Activated CD8-positive, alpha-beta T cell treated with anti-CD3 and anti-CD28 coated beads for 36 hours (primary cell): Measurements from ENCODE around the gene TROAP. TPM values are rescaled to one million over a fixed set of nuclear protein-coding genes. Genes with fewer than 3 reads are reported as not detected.

Experiments
- ATAC-seq: fragments of 200-7000 bp; cut with Tn5 transposase; one replicate; pipeline ENCODE4 v1.10.0; 2021; ENCODE audit warnings: mild to moderate bottlenecking, moderate library complexity
- CTCF ChIA-PET: fragments of 350-600 bp; sonication (Branson Sonifier 250); formaldehyde crosslinking; loops from one replicate; lab custom pipeline; 2021; ENCODE audit warnings: antibody characterized with exemption; lab: Charles Lee
- POLR2A ChIA-PET: fragments of 350-600 bp; sonication (Branson Sonifier 250); formaldehyde crosslinking; loops from one replicate; lab custom pipeline; 2021; ENCODE audit warnings: antibody characterized with exemption; lab: Charles Lee
- DNase-seq: peaks from one replicate; pipeline ENCODE4 v3.0.0-alpha.2; 2020
- H3K27ac Mint-ChIP-seq: one replicate; pipeline ENCODE4 v1.8.0; 2021; ENCODE audit warnings: mild to moderate bottlenecking, mixed read lengths
- H3K27me3 Mint-ChIP-seq: one replicate; pipeline ENCODE4 v1.8.0; 2021; ENCODE audit warnings: mixed read lengths
- H3K36me3 Mint-ChIP-seq: one replicate; pipeline ENCODE4 v1.8.0; 2021; ENCODE audit warnings: low read depth, mixed read lengths
- H3K4me1 Mint-ChIP-seq: one replicate; pipeline ENCODE4 v1.8.0; 2021; ENCODE audit warnings: low read depth, mixed read lengths
- H3K4me3 Mint-ChIP-seq: one replicate; pipeline ENCODE4 v1.8.0; 2021; ENCODE audit warnings: mild to moderate bottlenecking, moderate library complexity, mixed read lengths
- H3K9me3 Mint-ChIP-seq: one replicate; pipeline ENCODE4 v1.8.0; 2021; ENCODE audit warnings: mixed read lengths
- CTCF ChIP-seq: fragments of 200-600 bp; IDR thresholded peaks from one replicate; pipeline ENCODE4 v1.8.0; 2022; ENCODE audit warnings: antibody characterized with exemption, mild to moderate bottlenecking
- intact Hi-C: fragments of 100-400 bp; cut with micrococcal nuclease; formaldehyde crosslinking; loops from one replicate; pipeline ENCODE4 v1.10.0; 2022
- total RNA-seq, 2 experiments: library from RNA; stranded (reverse); gene quantifications; one replicate each; pipeline ENCODE4 v1.2.3, GENCODE V29; 2021

TROAP gene
- total RNA-seq, 2 experiments from 2014 or later, result 46.6 to 52.6 TPM

DNA sequence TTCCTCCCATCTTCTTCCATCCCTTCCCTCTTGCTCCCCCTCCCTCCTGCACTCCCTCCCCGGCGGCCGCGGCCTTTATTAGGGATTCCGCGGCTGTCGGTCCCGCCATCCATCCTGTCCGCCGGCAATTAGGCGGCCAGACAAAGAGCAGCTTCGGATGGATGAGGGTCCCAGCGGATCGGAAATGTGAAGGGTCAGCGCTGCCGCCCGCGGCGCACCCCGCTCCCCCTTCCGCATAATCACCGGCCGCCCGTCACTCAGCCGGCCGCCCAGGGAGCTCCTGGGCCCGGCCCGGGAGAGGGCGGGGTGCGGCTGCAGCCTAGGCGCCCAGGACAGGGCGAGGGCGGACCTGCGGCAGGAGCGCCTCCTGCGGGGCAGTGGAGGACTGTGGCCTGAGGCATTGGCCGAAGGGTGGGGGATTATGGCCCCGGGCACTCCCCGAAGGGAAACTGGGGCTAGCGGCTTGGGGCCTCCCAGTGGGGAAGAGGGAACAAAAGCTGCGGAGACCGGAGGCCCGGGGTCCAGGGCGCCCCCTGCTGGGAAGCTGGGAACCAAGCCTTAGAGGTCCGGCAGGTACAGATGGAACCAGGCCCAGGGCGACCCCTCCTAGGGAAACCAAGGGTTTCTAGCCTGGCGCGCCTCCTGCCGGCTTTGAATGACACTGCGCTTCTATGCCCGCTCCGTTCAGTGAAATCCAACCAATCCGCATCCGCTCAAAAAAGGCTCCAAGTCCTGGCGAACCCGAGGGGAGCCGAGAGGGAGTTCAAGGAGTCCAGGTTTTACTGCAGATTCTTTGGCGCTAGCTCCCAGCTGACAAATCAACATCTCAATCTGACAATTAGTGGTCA lies 19.2 kb downstream of the TROAP start:
- no peak overlapping the region for H3K27ac Mint-ChIP-seq
- peaks cover 69% of the 10 kb centered on the region for H3K27me3 Mint-ChIP-seq
- DNase-seq (peak; percentile 93), ATAC-seq (peak; percentile 84)
- H3K9me3 Mint-ChIP-seq, result no peaks in the 10 kb centered on the region
- peaks cover 40% of the 10 kb centered on the region for H3K4me1 Mint-ChIP-seq
- CTCF ChIA-PET, result interaction anchor here (0.8 to 4.0 kb wide), 45 partner anchors 10 to 363 kb away, joined by 3 to 126 read pairs (median 4); partner anchors contain the start of genes PRPH, SPATS2, TROAP and TUBA1C
- no peaks in the 10 kb centered on the region for H3K36me3 Mint-ChIP-seq
- peak overlapping the region; percentile 53 for H3K4me3 Mint-ChIP-seq
- intact Hi-C loops, result loop anchor here (2.0 kb wide), 1 partner anchor 53 kb away; no protein-coding TSS in a partner anchor
- TF ChIP-seq CTCF, result peak; percentile 99
- POLR2A ChIA-PET, result interaction anchor here (0.6 to 2.7 kb wide), 12 partner anchors 10 to 225 kb away, joined by 3 to 12 read pairs (median 4); partner anchors contain the start of genes PRPH and TROAP

DNA sequence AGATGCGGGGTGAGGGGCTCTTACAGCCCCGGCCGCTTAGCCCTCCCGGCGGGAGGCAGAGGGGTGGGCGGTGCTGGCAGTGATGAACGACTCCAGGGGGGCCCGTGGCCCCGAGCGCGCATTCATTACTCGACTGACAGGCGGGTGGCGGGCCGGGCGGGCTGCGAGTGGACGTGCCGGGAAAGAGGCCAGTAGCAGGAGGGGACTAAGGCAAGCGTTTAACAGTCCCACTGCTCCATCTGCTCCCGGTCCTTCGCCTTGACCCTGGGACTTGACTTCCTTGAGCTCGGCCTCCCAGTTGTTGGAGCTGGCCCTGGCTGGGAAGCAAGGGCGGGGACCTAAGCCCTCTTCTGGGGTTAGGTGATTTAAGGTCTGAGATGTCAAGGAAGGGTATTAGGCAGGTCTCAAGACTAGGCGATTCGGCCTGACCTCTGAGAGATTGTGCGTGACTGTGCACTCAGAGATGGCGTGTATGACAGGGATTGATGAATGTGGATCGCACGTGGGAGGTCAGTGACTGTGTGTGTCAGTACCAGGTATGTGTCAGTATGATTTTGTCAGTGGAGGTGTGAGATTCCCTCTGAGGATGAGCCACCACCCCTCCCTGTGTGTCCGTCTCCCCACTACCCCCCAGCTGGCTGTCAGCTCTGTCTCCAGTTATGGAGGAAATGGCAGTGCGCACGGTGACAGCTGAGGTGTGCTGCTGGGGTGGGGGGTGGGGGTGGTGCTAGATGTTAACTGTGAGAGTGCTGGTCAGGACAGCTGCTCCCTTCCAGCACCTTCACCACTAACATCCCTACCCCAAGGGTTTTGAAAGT lies 20.1 kb downstream of the TROAP start:
- peak; percentile 72 for DNase-seq
- H3K9me3 Mint-ChIP-seq, result no peaks in the 10 kb centered on the region
- no peak overlapping the region for H3K27ac Mint-ChIP-seq
- peak overlapping the region; percentile 53 for H3K4me3 Mint-ChIP-seq
- no peak for TF ChIP-seq CTCF
- no peaks in the 10 kb centered on the region for H3K36me3 Mint-ChIP-seq
- ATAC-seq, result peak; percentile 48
- peaks cover 67% of the 10 kb centered on the region for H3K27me3 Mint-ChIP-seq
- CTCF ChIA-PET, result interaction anchor here (0.6 to 4.0 kb wide), 40 partner anchors 9 to 363 kb away, joined by 3 to 126 read pairs (median 4); partner anchors contain the start of genes PRPH, SPATS2, TROAP and TUBA1C
- peaks cover 36% of the 10 kb centered on the region for H3K4me1 Mint-ChIP-seq
- intact Hi-C loops, result loop anchor here (2.0 kb wide), 1 partner anchor 54 kb away; no protein-coding TSS in a partner anchor
- POLR2A ChIA-PET, result interaction anchor here (1.0 to 2.7 kb wide), 8 partner anchors 11 to 83 kb away, joined by 3 to 12 read pairs (median 5); partner anchors contain the start of gene TROAP

- no peaks in the 10 kb centered on the region for H3K36me3 Mint-ChIP-seq
- intact Hi-C loops, result no loop called here
- DNase-seq (no peak), ATAC-seq (no peak)
- H3K4me3 Mint-ChIP-seq, result no peak overlapping the region
- TF ChIP-seq CTCF, result no peak
- H3K27me3 Mint-ChIP-seq, result peaks cover 68% of the 10 kb centered on the region
- no peaks in the 10 kb centered on the region for H3K9me3 Mint-ChIP-seq
- CTCF ChIA-PET, result interaction anchor here (0.9 to 4.0 kb wide), 3 partner anchors 14 to 127 kb away, joined by 3 to 126 read pairs (median 25); no protein-coding TSS in a partner anchor
- H3K27ac Mint-ChIP-seq, result no peak overlapping the region
- POLR2A ChIA-PET, result no interaction called here
- peaks cover 39% of the 10 kb centered on the region for H3K4me1 Mint-ChIP-seq
These were observed 21.5 kb downstream of the TROAP start for GRCh38 chr12:49344486-49345050.

- no peaks in the 10 kb centered on the region for H3K9me3 Mint-ChIP-seq
- intact Hi-C loops, result no loop called here
- peak overlapping the region; percentile 65 for H3K4me3 Mint-ChIP-seq
- no peaks in the 10 kb centered on the region for H3K36me3 Mint-ChIP-seq
- TF ChIP-seq CTCF, result no peak
- H3K27me3 Mint-ChIP-seq, result peaks cover 70% of the 10 kb centered on the region
- H3K4me1 Mint-ChIP-seq, result peaks cover 39% of the 10 kb centered on the region
- no peak overlapping the region for H3K27ac Mint-ChIP-seq
- no peak for ATAC-seq
- ChIA-PET CTCF (interaction anchor here (0.7 to 6.9 kb wide), 8 partner anchors 10 to 222 kb away, joined by 3 to 145 read pairs (median 63); partner anchors contain the start of genes PRPH and SPATS2), POLR2A (interaction anchor here (1.6 kb wide), 1 partner anchor 49 kb away, joined by 3 read pairs; no protein-coding TSS in a partner anchor)
- DNase-seq, result peak; percentile 34
These were observed 22.2 kb downstream of the TROAP start for GRCh38 chr12:49345051-49345824.
